HEK293 (cell line): Measurements from ENCODE around the gene CABP7.
A peak's percentile ranks its signal among the peaks of the same experiment; 100 is the strongest.

Experiments
- CTCF ChIA-PET: fragments of 350-600 bp; formaldehyde crosslinking; extraction: SDS; loops from one replicate; lab custom pipeline; 2021; ENCODE audit warnings: antibody characterized with exemption; lab: Yijun Ruan, JAX
- POLR2A ChIA-PET: fragments of 300-600 bp; formaldehyde crosslinking; extraction: SDS; loops from one replicate; lab custom pipeline; 2020; ENCODE audit warnings: antibody characterized with exemption, inconsistent platforms; lab: Yijun Ruan, JAX
- H3K27ac ChIP-seq: fragments of 200-500 bp; sonication (Bioruptor generic); 2 replicates; pipeline ENCODE4 v1.5.1; 2014; ENCODE audit warnings: low read depth, low read length, control low read depth, inconsistent platforms; ENCODE audit errors: extremely low read depth
- H3K36me3 ChIP-seq, 2 experiments: fragments of 200-500 bp in 1 of 2; sonication (Bioruptor generic) in 1 of 2; 1 replicate in 1 of 2; 2 replicates in 1 of 2; pipeline ENCODE4 v1.5.1; 2014 to 2017; ENCODE audit warnings: inconsistent platforms in 2 of 2, low read length in 2 of 2; ENCODE audit not compliant: control insufficient read depth in 2 of 2, insufficient read depth in 1 of 2
- H3K4me1 ChIP-seq: fragments of 200-500 bp; sonication (Bioruptor generic); 2 replicates; pipeline ENCODE4 v1.5.1; 2014; ENCODE audit warnings: mild to moderate bottlenecking, low read length, inconsistent platforms; ENCODE audit not compliant: control insufficient read depth, insufficient read depth
- H3K4me3 ChIP-seq: 2 replicates; pipeline ENCODE4 v1.5.1; 2011; ENCODE audit warnings: low read depth, mild to moderate bottlenecking, control low read depth, low read length, moderate library complexity
- H3K9me3 ChIP-seq: fragments of 200-500 bp; sonication (Bioruptor generic); 2 replicates; pipeline ENCODE4 v1.5.1; 2014; ENCODE audit warnings: low read depth, low read length, inconsistent platforms; ENCODE audit not compliant: control insufficient read depth, insufficient read depth
- HOXC10 ChIP-seq: sonication (generic); formaldehyde crosslinking; IDR thresholded peaks from 2 replicates; pipeline ENCODE4 v1.8.1; 2023; ENCODE audit warnings: mild to moderate bottlenecking, missing genetic modification reagents
- MEIS1 ChIP-seq: sonication (generic); formaldehyde crosslinking; IDR thresholded peaks from 2 replicates; pipeline ENCODE4 v1.8.1; 2022; ENCODE audit warnings: missing genetic modification reagents, mild to moderate bottlenecking, borderline replicate concordance
- SCRT2 ChIP-seq: fragments of 450-650 bp; formaldehyde crosslinking; IDR thresholded peaks from 2 replicates; pipeline ENCODE4 v1.5.1; 2016; ENCODE audit warnings: missing biosample characterization, missing genetic modification characterization
- SETDB1 ChIP-seq: IDR thresholded peaks from one replicate; pipeline ENCODE4 v1.6.1; 2017; ENCODE audit warnings: mild to moderate bottlenecking, low read length, moderate library complexity, mixed read lengths; ENCODE audit not compliant: insufficient read length
- SP7 ChIP-seq: fragments of 450-650 bp; formaldehyde crosslinking; IDR thresholded peaks from 2 replicates; pipeline ENCODE4 v1.5.1; 2016; ENCODE audit warnings: missing biosample characterization, missing genetic modification characterization
- ZBTB17 ChIP-seq: fragments of 450-650 bp; formaldehyde crosslinking; IDR thresholded peaks from 2 replicates; pipeline ENCODE4 v1.5.1; 2016; ENCODE audit warnings: missing biosample characterization, missing genetic modification characterization
- ZBTB48 ChIP-seq: fragments of 450-650 bp; formaldehyde crosslinking; IDR thresholded peaks from 2 replicates; pipeline ENCODE4 v1.5.1; 2016; ENCODE audit warnings: missing biosample characterization, missing genetic modification characterization
- ZFP69B ChIP-seq: fragments of 450-650 bp; formaldehyde crosslinking; IDR thresholded peaks from 2 replicates; pipeline ENCODE4 v1.5.1; 2016; ENCODE audit warnings: missing biosample characterization, missing genetic modification characterization
- ZIC2 ChIP-seq: fragments of 450-650 bp; formaldehyde crosslinking; IDR thresholded peaks from 2 replicates; pipeline ENCODE4 v1.5.1; 2016; ENCODE audit warnings: missing biosample characterization, missing genetic modification characterization
- ZNF10 ChIP-seq: fragments of 450-650 bp; formaldehyde crosslinking; IDR thresholded peaks from 2 replicates; pipeline ENCODE4 v1.5.1; 2017; ENCODE audit warnings: missing biosample characterization, missing genetic modification characterization
- ZNF302 ChIP-seq: fragments of 450-650 bp; formaldehyde crosslinking; IDR thresholded peaks from 2 replicates; pipeline ENCODE4 v1.5.1; 2016; ENCODE audit warnings: missing biosample characterization, missing genetic modification characterization, low read depth
- ZNF335 ChIP-seq: fragments of 450-650 bp; formaldehyde crosslinking; conservative IDR thresholded peaks from 2 replicates; pipeline ENCODE4 v1.5.1; 2016; ENCODE audit warnings: missing biosample characterization, missing genetic modification characterization
- ZNF341 ChIP-seq: fragments of 450-650 bp; formaldehyde crosslinking; IDR thresholded peaks from 2 replicates; pipeline ENCODE4; 2016; ENCODE audit warnings: low read depth, missing biosample characterization, missing genetic modification characterization
- ZNF350 ChIP-seq: fragments of 450-650 bp; formaldehyde crosslinking; IDR thresholded peaks from 2 replicates; pipeline ENCODE4 v1.5.0; 2017; ENCODE audit warnings: missing biosample characterization, mild to moderate bottlenecking, missing genetic modification characterization
- ZNF366 ChIP-seq: fragments of 450-650 bp; formaldehyde crosslinking; conservative IDR thresholded peaks from 2 replicates; pipeline ENCODE4 v1.5.1; 2016; ENCODE audit warnings: missing biosample characterization, missing genetic modification characterization
- ZNF561 ChIP-seq: fragments of 450-650 bp; IDR thresholded peaks from 2 replicates; pipeline ENCODE4 v1.5.1; 2018; ENCODE audit warnings: missing biosample characterization, missing genetic modification characterization, borderline replicate concordance
- ZNF629 ChIP-seq: fragments of 450-650 bp; formaldehyde crosslinking; IDR thresholded peaks from 2 replicates; pipeline ENCODE4 v1.5.1; 2017; ENCODE audit warnings: missing biosample characterization, missing genetic modification characterization
- ZNF76 ChIP-seq: fragments of 450-650 bp; formaldehyde crosslinking; IDR thresholded peaks from 2 replicates; pipeline ENCODE4; 2016; ENCODE audit warnings: low read depth, missing biosample characterization, missing genetic modification characterization, borderline replicate concordance
- ZSCAN30 ChIP-seq: fragments of 450-650 bp; IDR thresholded peaks from 2 replicates; pipeline ENCODE4 v1.5.1; 2018; ENCODE audit warnings: missing biosample characterization, mild to moderate bottlenecking, missing genetic modification characterization, moderate library complexity
- TF ChIP-seq, protein P1 (sequence below): fragments of 450-650 bp; formaldehyde crosslinking; IDR thresholded peaks from 2 replicates; pipeline ENCODE4 v1.5.1; 2017; ENCODE audit warnings: missing biosample characterization, missing genetic modification characterization
- TF ChIP-seq, protein P2 (sequence below): fragments of 450-650 bp; formaldehyde crosslinking; IDR thresholded peaks from 2 replicates; pipeline ENCODE4 v1.5.1; 2016; ENCODE audit warnings: missing biosample characterization, missing genetic modification characterization
- TF ChIP-seq, protein P3 (sequence below): fragments of 450-650 bp; formaldehyde crosslinking; IDR thresholded peaks from 2 replicates; pipeline ENCODE4 v1.5.1; 2017; ENCODE audit warnings: missing biosample characterization, missing genetic modification characterization
- TF ChIP-seq, protein P4 (sequence below): fragments of 450-650 bp; formaldehyde crosslinking; IDR thresholded peaks from 2 replicates; pipeline ENCODE4 v1.5.1; 2017; ENCODE audit warnings: missing biosample characterization, missing genetic modification characterization

Gene CABP7

DNA sequence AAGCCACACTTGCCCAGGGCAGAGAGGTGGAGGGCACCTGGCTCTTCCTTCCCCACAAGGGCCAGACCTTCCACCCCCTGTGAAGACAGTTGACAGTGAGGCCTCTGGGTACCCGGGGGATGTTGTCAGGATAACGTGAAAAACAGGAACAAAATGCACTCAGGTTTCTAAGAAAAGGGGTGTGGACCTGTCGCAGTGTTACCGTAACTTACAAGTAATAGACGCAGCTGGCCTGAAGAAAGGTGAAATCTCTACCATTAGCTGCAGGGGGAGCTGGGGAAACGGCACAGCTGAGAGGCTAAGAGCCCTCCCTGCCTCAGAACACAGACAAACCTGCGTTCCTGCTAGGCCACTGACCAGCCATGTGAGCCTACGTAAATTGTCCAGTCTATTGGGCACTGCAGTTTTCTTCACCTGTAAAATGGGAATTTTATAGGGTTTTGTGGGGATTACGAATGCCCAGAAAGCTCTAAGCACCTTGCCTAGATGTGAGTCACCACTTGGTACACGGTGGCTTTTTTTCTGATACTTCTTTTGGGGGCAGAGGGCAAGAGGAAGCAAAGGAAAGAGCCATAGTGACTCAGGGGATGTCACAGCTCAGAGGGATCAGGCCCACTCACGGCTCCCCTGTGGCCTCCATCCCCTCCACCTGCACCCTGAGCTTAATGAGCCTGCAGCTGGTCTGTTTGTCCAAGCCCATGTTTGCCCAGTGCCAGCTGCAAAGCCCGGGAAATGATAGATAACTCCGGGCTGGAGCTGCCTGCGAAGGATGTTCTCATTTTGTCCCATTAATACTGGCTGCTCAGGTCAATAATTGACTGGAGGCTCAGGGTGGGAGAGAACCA lies 18.4 kb upstream of the CABP7 start (continued):
- peak; percentile 78 for TF ChIP-seq ZNF341 (tag by site-specific recombination)
- no peak for TF ChIP-seq ZNF76 (tag by site-specific recombination)
- TF ChIP-seq SCRT2 (tag by site-specific recombination), result peak; percentile 79
- no peak for TF ChIP-seq MEIS1 (CRISPR knock-in tag)
- TF ChIP-seq ZNF561, result no peak
- TF ChIP-seq SETDB1, result no peak
- TF ChIP-seq, protein P1, sequence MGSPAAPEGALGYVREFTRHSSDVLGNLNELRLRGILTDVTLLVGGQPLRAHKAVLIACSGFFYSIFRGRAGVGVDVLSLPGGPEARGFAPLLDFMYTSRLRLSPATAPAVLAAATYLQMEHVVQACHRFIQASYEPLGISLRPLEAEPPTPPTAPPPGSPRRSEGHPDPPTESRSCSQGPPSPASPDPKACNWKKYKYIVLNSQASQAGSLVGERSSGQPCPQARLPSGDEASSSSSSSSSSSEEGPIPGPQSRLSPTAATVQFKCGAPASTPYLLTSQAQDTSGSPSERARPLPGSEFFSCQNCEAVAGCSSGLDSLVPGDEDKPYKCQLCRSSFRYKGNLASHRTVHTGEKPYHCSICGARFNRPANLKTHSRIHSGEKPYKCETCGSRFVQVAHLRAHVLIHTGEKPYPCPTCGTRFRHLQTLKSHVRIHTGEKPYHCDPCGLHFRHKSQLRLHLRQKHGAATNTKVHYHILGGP (tag by site-specific recombination), result peak; percentile 34; the same call in 1 of the 2 replicates
- TF ChIP-seq ZNF302 (tag by site-specific recombination), result no peak

DNA sequence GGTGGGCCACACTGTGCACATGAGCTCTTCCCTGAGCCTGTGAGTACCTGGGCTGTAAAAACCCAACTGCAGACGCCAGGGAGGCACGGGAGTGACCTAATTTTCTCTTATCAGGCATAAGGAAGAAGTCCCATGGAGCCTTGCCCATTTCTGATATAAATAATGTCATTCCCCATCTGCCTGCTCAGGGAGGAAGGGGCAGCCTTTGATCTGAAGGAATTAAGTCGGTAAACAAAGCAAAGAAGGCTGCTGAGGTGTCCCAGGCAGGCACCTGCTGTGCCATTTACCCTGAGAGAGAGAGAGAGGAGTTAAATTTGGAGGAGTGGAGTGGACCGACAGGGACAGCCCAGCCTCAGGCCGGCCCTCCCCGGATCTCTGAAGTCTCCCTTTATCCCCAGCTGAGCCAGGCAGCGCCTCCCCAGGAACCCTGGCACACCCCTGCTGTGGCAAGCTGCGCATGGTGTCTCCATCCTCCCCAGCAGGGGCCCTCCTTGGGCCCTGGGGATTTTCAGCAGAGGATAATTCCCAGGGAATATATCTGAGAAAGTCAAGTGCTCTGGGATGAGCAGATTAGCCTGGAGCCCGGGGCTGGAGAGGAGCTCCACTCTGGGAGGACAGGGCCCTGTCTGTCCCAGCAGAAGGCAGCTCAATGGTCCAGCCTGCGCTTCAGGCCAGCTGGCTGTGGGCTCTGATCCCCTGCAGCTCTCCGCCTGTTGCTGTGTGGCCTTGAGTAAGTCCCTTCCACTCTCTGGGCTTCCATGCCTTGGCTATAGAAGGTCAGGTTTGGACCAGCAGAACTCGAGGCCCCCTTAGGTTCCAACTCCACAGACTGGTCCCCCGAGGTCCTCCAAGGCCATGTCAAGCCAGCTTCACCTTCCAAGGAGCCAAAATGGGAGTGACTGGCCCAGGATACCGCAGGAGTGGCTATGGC lies 17.5 kb upstream of the CABP7 start:
- H3K4me1 ChIP-seq, result peaks cover 20% of the 10 kb centered on the region
- H3K9me3 ChIP-seq, result no peaks in the 10 kb centered on the region
- H3K36me3 ChIP-seq, result peaks cover 0 to 3% of the 10 kb centered on the region in 2 experiments; a peak in 2 of 3 replicates
- H3K27ac ChIP-seq, result peak overlapping the region; percentile 30; the same call in 1 of the 2 replicates
- CTCF ChIA-PET, result interaction anchor here (0.6 to 4.2 kb wide), 11 partner anchors 10 to 1645 kb away, joined by 3 to 20 read pairs (median 3); no protein-coding TSS in a partner anchor
- POLR2A ChIA-PET, result interaction anchor here (0.9 to 2.0 kb wide), 3 partner anchors 13 to 64 kb away, joined by 3 to 7 read pairs (median 3); partner anchors contain the start of genes UQCR10 and ZMAT5
- no peak overlapping the region for H3K4me3 ChIP-seq
- TF ChIP-seq ZNF629 (tag by site-specific recombination), result peak; percentile 12; the same call in 1 of the 2 replicates
- 0 out of 2 replicates have a peak, but pooled peaks have one; percentile 60 for TF ChIP-seq ZFP69B
- TF ChIP-seq ZNF350 (tag by site-specific recombination), result no peak
- TF ChIP-seq, protein P2, sequence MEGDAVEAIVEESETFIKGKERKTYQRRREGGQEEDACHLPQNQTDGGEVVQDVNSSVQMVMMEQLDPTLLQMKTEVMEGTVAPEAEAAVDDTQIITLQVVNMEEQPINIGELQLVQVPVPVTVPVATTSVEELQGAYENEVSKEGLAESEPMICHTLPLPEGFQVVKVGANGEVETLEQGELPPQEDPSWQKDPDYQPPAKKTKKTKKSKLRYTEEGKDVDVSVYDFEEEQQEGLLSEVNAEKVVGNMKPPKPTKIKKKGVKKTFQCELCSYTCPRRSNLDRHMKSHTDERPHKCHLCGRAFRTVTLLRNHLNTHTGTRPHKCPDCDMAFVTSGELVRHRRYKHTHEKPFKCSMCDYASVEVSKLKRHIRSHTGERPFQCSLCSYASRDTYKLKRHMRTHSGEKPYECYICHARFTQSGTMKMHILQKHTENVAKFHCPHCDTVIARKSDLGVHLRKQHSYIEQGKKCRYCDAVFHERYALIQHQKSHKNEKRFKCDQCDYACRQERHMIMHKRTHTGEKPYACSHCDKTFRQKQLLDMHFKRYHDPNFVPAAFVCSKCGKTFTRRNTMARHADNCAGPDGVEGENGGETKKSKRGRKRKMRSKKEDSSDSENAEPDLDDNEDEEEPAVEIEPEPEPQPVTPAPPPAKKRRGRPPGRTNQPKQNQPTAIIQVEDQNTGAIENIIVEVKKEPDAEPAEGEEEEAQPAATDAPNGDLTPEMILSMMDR (tag by site-specific recombination), result peak; percentile 39; the same call in 1 of the 2 replicates
- TF ChIP-seq HOXC10 (CRISPR knock-in tag), result no peak
- peak; percentile 38; the same call in 1 of the 2 replicates for TF ChIP-seq SCRT2 (tag by site-specific recombination)
- TF ChIP-seq ZNF10 (tag by site-specific recombination), result no peak
- TF ChIP-seq, protein P3, sequence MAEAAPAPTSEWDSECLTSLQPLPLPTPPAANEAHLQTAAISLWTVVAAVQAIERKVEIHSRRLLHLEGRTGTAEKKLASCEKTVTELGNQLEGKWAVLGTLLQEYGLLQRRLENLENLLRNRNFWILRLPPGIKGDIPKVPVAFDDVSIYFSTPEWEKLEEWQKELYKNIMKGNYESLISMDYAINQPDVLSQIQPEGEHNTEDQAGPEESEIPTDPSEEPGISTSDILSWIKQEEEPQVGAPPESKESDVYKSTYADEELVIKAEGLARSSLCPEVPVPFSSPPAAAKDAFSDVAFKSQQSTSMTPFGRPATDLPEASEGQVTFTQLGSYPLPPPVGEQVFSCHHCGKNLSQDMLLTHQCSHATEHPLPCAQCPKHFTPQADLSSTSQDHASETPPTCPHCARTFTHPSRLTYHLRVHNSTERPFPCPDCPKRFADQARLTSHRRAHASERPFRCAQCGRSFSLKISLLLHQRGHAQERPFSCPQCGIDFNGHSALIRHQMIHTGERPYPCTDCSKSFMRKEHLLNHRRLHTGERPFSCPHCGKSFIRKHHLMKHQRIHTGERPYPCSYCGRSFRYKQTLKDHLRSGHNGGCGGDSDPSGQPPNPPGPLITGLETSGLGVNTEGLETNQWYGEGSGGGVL (tag by site-specific recombination), result no peak
- TF ChIP-seq ZIC2 (tag by site-specific recombination), result peak; percentile 99
- TF ChIP-seq SP7 (tag by site-specific recombination), result 0 out of 2 replicates have a peak, but pooled peaks have one; percentile 40
- TF ChIP-seq ZBTB17 (tag by site-specific recombination), result peak; percentile 32; the same call in 1 of the 2 replicates
- peak; percentile 44 for TF ChIP-seq ZBTB48
- TF ChIP-seq ZSCAN30 (tag by site-specific recombination), result 0 out of 2 replicates have a peak, but pooled peaks have one; percentile 3
- TF ChIP-seq ZNF366 (tag by site-specific recombination), result peak; percentile 26; the same call in 1 of the 2 replicates
- TF ChIP-seq, protein P1 (tag by site-specific recombination), result no peak
- TF ChIP-seq ZNF335 (tag by site-specific recombination), result peak; percentile 81
- TF ChIP-seq, protein P4, sequence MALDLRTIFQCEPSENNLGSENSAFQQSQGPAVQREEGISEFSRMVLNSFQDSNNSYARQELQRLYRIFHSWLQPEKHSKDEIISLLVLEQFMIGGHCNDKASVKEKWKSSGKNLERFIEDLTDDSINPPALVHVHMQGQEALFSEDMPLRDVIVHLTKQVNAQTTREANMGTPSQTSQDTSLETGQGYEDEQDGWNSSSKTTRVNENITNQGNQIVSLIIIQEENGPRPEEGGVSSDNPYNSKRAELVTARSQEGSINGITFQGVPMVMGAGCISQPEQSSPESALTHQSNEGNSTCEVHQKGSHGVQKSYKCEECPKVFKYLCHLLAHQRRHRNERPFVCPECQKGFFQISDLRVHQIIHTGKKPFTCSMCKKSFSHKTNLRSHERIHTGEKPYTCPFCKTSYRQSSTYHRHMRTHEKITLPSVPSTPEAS (tag by site-specific recombination), result no peak
